OCI-LY3 (cell line): ENCODE results near the gene M6PR.
A peak's percentile ranks its signal among the peaks of the same experiment; 100 is the strongest.
"Not testable (repeated sequence)": the region's sequence is repeated elsewhere in the genome, so short reads cannot be mapped to it uniquely, and the experiment has no call there.

Experiments
- H2AFZ ChIP-seq: fragments of 200-600, 300-600 bp; shearing (Covaris generic); 2 replicates; pipeline ENCODE4 v1.6.0; 2014; ENCODE audit warnings: antibody characterized with exemption, low read depth, low read length
- H3K27ac ChIP-seq: fragments of 200-600, 300-600 bp; sonication (generic); 2 replicates; pipeline ENCODE4 v1.5.1; 2014; ENCODE audit warnings: mild to moderate bottlenecking, low read length, moderate library complexity, mixed read lengths
- H3K27me3 ChIP-seq: fragments of 200-600, 300-600 bp; sonication (generic); 2 replicates; pipeline ENCODE4 v1.6.1; 2014; ENCODE audit warnings: low read depth, low read length, mixed read lengths
- H3K36me3 ChIP-seq: fragments of 200-600, 300-600 bp; sonication (generic); replicated peaks from 2 replicates; pipeline ENCODE3; 2014; ENCODE audit warnings: low read depth, low read length, mixed read lengths
- H3K4me1 ChIP-seq: fragments of 300-600, 200-600 bp; sonication (generic); 2 replicates; pipeline ENCODE4 v1.6.1; 2014; ENCODE audit warnings: low read length, mixed read lengths
- H3K4me2 ChIP-seq: fragments of 200-600, 300-600 bp; sonication (generic); 2 replicates; pipeline ENCODE4 v1.6.1; 2014; ENCODE audit warnings: low read length, mixed read lengths
- H3K4me3 ChIP-seq: fragments of 300-600, 200-600 bp; sonication (generic); 2 replicates; pipeline ENCODE4 v1.5.1; 2014; ENCODE audit warnings: antibody characterized with exemption, mild to moderate bottlenecking, low read length, moderate library complexity
- H3K79me2 ChIP-seq: fragments of 300-600, 200-600 bp; shearing (Covaris generic); 2 replicates; pipeline ENCODE4 v1.6.1; 2014; ENCODE audit warnings: mild to moderate bottlenecking, low read length, mixed read lengths
- H3K9ac ChIP-seq: fragments of 300-600, 200-600 bp; shearing (Covaris generic); 2 replicates; pipeline ENCODE4 v1.6.0; 2014; ENCODE audit warnings: mild to moderate bottlenecking, low read length, moderate library complexity
- H3K9me3 ChIP-seq: fragments of 200-600, 300-600 bp; shearing (Covaris generic); 2 replicates; pipeline ENCODE4 v1.6.1; 2014; ENCODE audit warnings: low read length, mixed read lengths; ENCODE audit not compliant: insufficient read depth
- H4K20me1 ChIP-seq: fragments of 200-600, 300-600 bp; sonication (generic); 2 replicates; pipeline ENCODE4 v1.6.1; 2016; ENCODE audit warnings: low read length, mixed read lengths; ENCODE audit not compliant: insufficient read depth
- CTCF ChIP-seq: fragments of 200-600, 300-600 bp; sonication (generic); IDR thresholded peaks from 2 replicates; pipeline ENCODE4 v1.5.1; 2014; ENCODE audit warnings: antibody characterized with exemption, low read length, low read depth
- EZH2phosphoT487 ChIP-seq: fragments of 200-600 bp; shearing (Covaris generic); IDR thresholded peaks from 2 replicates; pipeline ENCODE4 v1.6.1; 2018; ENCODE audit warnings: antibody characterized with exemption, mixed run types, low read depth

Gene M6PR

GRCh38 chr12:8904665-8905064 is 44.8 kb downstream of the M6PR start:
- peak overlapping the region; percentile 54 for H3K4me2 ChIP-seq
- no peak for TF ChIP-seq EZH2phosphoT487
- TF ChIP-seq CTCF = no peak
- H3K4me3 ChIP-seq = 0 out of 2 replicates have a peak overlapping the region, but pooled peaks have one; percentile 7
- no peak overlapping the region for H3K9ac ChIP-seq
- 0 out of 2 replicates have a peak, but pooled peaks cover 4% of the 10 kb centered on the region for H3K9me3 ChIP-seq
- H3K4me1 ChIP-seq = peaks cover 33% of the 10 kb centered on the region
- H3K27me3 ChIP-seq = no peaks in the 10 kb centered on the region
- H3K27ac ChIP-seq = no peak overlapping the region
- H3K36me3 ChIP-seq = no peaks in the 10 kb centered on the region
- H3K79me2 ChIP-seq = no peaks in the 10 kb centered on the region
- H2AFZ ChIP-seq = no peak overlapping the region
- H4K20me1 ChIP-seq = no peaks in the 10 kb centered on the region

GRCh38 chr12:8903646-8904045 is 45.8 kb downstream of the M6PR start:
- no peaks in the 10 kb centered on the region for H4K20me1 ChIP-seq
- no peak overlapping the region for H2AFZ ChIP-seq

GRCh38 chr12:8902703-8903102 is 46.7 kb downstream of the M6PR start:
- not testable (repeated sequence) for H3K27me3 ChIP-seq, H3K9ac ChIP-seq, H4K20me1 ChIP-seq, H3K36me3 ChIP-seq, H3K9me3 ChIP-seq, H3K79me2 ChIP-seq, H3K27ac ChIP-seq, H2AFZ ChIP-seq, H3K4me3 ChIP-seq
- H3K4me1 ChIP-seq = peaks cover 33% of the 10 kb centered on the region
- H3K4me2 ChIP-seq = 0 out of 2 replicates have a peak overlapping the region, but pooled peaks have one; percentile 2

More at GRCh38 chr12:8903646-8904045, 45.8 kb downstream of the M6PR start:
- Histone ChIP-seq H3K9ac (no peak overlapping the region), H3K27ac (no peak overlapping the region), H3K4me1 (peaks cover 33% of the 10 kb centered on the region), H3K79me2 (no peaks in the 10 kb centered on the region), H3K27me3 (no peaks in the 10 kb centered on the region), H3K36me3 (no peaks in the 10 kb centered on the region), H3K9me3 (0 out of 2 replicates have a peak, but pooled peaks cover 4% of the 10 kb centered on the region), H3K4me3 (no peak overlapping the region), H3K4me2 (no peak overlapping the region)
- TF ChIP-seq CTCF = no peak
- no peak for TF ChIP-seq EZH2phosphoT487

- no peak for TF ChIP-seq EZH2phosphoT487
- no peak for TF ChIP-seq CTCF
- no peaks in the 10 kb centered on the region for H3K36me3 ChIP-seq
- no peaks in the 10 kb centered on the region for H3K79me2 ChIP-seq
- H3K9ac ChIP-seq = no peak overlapping the region
- no peak overlapping the region for H3K27ac ChIP-seq
- no peak overlapping the region; the same call in 1 of the 2 replicates for H2AFZ ChIP-seq
- no peak overlapping the region for H3K4me2 ChIP-seq
- H3K4me1 ChIP-seq = peaks cover 25% of the 10 kb centered on the region
- H3K27me3 ChIP-seq = 0 out of 2 replicates have a peak, but pooled peaks cover 3% of the 10 kb centered on the region
- 0 out of 2 replicates have a peak, but pooled peaks cover 4% of the 10 kb centered on the region for H3K9me3 ChIP-seq
- H3K4me3 ChIP-seq = no peak overlapping the region
- H4K20me1 ChIP-seq = no peaks in the 10 kb centered on the region
These were observed 49.6 kb downstream of the M6PR start for GRCh38 chr12:8899830-8900229.

- TF ChIP-seq EZH2phosphoT487 = no peak
- TF ChIP-seq CTCF = no peak
- H3K79me2 ChIP-seq = no peaks in the 10 kb centered on the region
- no peaks in the 10 kb centered on the region for H3K9me3 ChIP-seq
- H3K4me1 ChIP-seq = no peaks in the 10 kb centered on the region
- H3K27me3 ChIP-seq = 0 out of 2 replicates have a peak, but pooled peaks cover 6% of the 10 kb centered on the region
- no peak overlapping the region for H3K4me3 ChIP-seq
- H3K9ac ChIP-seq = no peak overlapping the region
- H3K27ac ChIP-seq = no peak overlapping the region
- no peaks in the 10 kb centered on the region for H3K36me3 ChIP-seq
- H4K20me1 ChIP-seq = no peaks in the 10 kb centered on the region
- H2AFZ ChIP-seq = no peak overlapping the region
- no peak overlapping the region for H3K4me2 ChIP-seq
These were observed 52.4 kb downstream of the M6PR start for GRCh38 chr12:8897081-8897480.
